Sigmoid colon (tissue), 4 donors: ENCODE results near the gene LMNTD2.

Experiments
- EP300 ChIP-seq, 4 donors: sonication (generic); formaldehyde crosslinking; IDR thresholded peaks; one replicate each; pipeline ENCODE4 v1.6.1; 2017; ENCODE audit warnings: antibody characterized with exemption in 4 of 4
- POLR2AphosphoS5 ChIP-seq, 4 donors: sonication (generic); formaldehyde crosslinking; IDR thresholded peaks; one replicate each; pipeline ENCODE4 v1.6.1; 2017; ENCODE audit warnings: antibody characterized with exemption in 4 of 4
- TF ChIP-seq, protein P1 (sequence below), 4 experiments: fragments of 450-650 bp in 3 of 4; fragments of 200-600 bp in 1 of 4; IDR thresholded peaks; one replicate each; pipeline ENCODE4 v1.5.1; 2016 to 2019; ENCODE audit warnings: antibody characterized with exemption in 4 of 4, mild to moderate bottlenecking in 3 of 4, moderate library complexity in 2 of 4

DNA sequence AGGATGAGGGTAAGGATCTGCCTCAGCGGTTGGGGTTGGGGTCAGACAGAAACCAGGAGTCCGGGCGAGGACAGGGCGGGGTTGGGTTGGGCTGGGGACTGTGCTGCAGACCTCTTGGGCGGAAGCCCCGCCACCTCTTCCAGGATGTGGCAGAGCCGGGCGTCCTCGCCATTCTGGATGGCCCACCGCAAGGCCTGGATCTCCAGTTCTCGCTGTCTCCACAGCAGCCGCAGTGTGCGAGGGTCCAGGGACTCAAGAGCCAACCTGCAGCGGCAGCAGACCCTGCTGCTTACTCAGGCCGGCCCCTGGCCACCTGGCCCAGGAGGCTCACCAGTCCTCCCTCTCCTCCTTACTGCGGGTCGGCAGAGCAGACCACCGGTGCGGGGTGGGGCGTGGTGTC, 2.0 kb downstream of the LMNTD2 start:
- TF ChIP-seq, protein P1, sequence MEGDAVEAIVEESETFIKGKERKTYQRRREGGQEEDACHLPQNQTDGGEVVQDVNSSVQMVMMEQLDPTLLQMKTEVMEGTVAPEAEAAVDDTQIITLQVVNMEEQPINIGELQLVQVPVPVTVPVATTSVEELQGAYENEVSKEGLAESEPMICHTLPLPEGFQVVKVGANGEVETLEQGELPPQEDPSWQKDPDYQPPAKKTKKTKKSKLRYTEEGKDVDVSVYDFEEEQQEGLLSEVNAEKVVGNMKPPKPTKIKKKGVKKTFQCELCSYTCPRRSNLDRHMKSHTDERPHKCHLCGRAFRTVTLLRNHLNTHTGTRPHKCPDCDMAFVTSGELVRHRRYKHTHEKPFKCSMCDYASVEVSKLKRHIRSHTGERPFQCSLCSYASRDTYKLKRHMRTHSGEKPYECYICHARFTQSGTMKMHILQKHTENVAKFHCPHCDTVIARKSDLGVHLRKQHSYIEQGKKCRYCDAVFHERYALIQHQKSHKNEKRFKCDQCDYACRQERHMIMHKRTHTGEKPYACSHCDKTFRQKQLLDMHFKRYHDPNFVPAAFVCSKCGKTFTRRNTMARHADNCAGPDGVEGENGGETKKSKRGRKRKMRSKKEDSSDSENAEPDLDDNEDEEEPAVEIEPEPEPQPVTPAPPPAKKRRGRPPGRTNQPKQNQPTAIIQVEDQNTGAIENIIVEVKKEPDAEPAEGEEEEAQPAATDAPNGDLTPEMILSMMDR (IDR thresholded peaks at IDR 0.05), result no peak
- TF ChIP-seq POLR2AphosphoS5 (IDR thresholded peaks at IDR 0.05) (no peak), EP300 (IDR thresholded peaks at IDR 0.05) (no peak)
